GM18502 (cell line): Measurements from ENCODE around the gene MAST3.

Experiments used
- ATAC-seq: cut with Tn5 transposase; IDR thresholded peaks from one replicate; pipeline ENCODE4 v1.9.1; 2021; ENCODE audit warnings: mild to moderate bottlenecking; ENCODE audit not compliant: unreplicated experiment, poor library complexity

Gene MAST3

GRCh38 chr19:18109733-18110608, 12.4 kb downstream of the MAST3 start:
- no peak for ATAC-seq

- ATAC-seq = no peak
Measured at GRCh38 chr19:18110609-18111232, 13.1 kb downstream of the MAST3 start.

DNA sequence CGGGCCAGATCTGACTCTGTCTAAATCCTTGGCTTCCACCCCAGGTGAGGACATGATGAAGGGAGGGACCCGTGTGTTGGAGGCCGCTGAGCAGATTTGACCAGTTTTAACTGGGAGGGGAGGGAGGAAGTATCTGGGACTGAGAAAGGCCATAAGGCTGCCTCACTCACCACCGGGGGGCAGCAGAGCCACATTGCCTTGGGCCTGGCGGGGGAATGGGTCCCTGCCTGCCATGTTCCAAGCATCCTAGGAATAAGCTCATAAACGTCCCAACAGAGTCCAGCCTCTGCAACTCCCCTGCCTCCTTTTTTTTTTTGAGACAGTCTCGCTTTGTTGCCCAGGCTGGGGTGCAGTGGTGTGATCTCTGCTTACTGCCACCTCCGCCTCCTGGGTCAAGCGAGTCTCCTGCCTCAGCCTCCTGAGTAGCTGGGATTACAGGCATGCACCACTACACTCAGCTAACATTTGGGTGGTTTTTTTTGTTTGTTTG, 15.5 kb downstream of the MAST3 start:
- no peak for ATAC-seq

DNA sequence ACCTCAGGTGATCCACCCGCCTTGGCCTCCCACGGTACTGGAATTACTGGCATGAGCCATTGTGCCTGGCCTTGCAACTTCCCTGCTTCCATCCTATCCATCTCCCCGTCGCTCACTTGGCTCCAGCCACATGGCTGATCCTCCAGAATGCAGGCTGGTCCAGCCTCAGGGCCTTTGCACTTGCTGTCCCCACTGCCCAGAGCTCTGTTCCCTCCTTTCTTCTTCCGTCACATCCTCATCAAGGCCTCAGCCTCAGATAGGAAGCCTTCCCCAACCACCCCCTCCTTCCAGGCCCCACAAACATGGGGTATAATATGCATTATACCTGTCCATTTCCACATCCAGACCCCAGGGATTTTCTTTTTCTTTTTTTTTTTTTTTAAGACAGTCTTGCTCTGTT, 16.2 kb downstream of the MAST3 start:
- no peak for ATAC-seq

GRCh38 chr19:18114483-18114882, 16.9 kb downstream of the MAST3 start:
- no peak for ATAC-seq

- no peak for ATAC-seq
Measured at GRCh38 chr19:18117364-18117691, 19.8 kb downstream of the MAST3 start.

- ATAC-seq = peak; percentile 89
Measured at GRCh38 chr19:18117692-18118378, 20.3 kb downstream of the MAST3 start.

- ATAC-seq = no peak
Measured at GRCh38 chr19:18118420-18119012, 20.9 kb downstream of the MAST3 start.

GRCh38 chr19:18119013-18119716, 21.6 kb downstream of the MAST3 start:
- ATAC-seq = no peak

GRCh38 chr19:18119717-18120105, 22.1 kb downstream of the MAST3 start:
- ATAC-seq = no peak

DNA sequence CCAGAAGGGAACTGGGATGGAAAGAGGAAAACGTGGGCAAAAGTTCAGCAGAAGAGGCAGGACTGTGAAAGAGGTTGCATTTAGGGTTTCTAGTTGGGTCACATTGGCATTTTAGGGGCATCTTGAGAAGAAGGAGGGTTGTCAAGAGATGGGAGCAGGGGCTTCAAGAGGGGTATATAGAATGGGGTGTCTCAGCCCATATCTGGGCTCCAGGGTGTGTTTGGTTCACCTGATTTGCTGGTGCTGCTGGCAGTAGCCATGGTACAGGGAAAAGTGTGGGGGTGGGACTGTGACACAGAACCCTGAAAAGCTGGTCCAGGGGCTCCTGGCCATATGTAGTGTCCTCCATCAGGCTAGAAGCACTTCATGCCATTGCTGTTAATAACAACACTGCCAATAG, 22.5 kb downstream of the MAST3 start:
- ATAC-seq = no peak

DNA sequence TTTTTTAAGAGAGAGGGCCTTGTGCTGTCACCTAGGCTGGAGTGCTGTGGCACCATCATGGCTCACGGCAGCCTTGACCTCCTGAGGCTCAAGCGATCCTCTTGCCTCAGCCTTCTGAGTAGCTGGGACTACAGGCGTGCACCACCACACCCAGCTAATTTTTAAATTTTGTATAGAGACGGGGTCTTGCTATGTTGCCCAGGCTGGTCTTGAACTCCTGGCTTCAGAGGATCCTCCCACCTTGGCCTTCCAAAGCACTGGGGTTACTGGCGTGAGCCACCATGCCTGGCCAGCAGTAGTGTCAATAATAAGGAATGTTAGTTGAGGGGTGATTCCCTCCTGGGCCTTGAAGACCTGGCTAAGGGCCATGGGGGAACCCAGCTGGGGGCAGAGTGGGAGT, 23.6 kb downstream of the MAST3 start:
- ATAC-seq = no peak

DNA sequence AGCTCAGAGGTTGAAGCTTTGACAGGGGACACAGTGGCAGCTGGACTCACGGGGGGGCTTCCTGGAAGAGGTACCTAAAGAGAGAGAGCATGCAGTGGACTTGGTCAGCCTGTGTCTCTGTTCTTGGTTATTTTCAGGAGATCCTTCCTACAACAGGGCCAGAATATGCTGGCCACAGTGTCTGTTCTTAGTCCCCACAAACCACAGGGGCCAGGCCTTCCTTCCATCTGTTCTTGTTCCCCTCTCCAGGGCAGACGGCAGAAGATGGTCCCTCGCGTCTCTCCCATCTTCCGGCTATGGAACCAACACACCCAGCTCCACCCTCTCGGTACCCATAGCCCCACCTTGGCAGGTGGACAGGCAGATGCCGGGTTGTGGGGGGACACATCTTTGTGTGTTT, 24.8 kb downstream of the MAST3 start:
- no peak for ATAC-seq

- ATAC-seq = no peak
Measured at GRCh38 chr19:18122860-18123795, 25.6 kb downstream of the MAST3 start.

GRCh38 chr19:18123819-18124218, 26.2 kb downstream of the MAST3 start:
- ATAC-seq = no peak

- ATAC-seq = no peak
Measured at GRCh38 chr19:18126097-18126496, 28.5 kb downstream of the MAST3 start.

DNA sequence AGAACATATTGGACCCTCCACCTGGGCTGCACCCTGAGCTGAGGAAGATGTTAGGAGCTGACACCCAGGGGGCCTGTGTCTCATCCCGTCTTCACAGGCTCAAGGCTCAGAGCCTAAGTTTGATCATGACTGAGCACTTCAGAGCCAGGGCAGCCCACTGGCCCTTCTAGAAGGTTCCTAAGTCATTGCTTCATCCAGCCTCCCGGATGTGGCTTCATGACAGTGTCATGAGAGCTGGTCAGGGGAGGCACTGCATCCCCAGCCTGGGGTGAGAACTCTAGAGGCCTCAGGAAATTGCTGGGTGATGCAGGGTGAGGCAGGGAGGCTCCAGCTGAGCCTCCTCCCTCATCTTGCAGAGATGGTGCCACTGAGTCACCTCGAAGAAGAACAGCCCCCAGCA, 30.5 kb downstream of the MAST3 start:
- ATAC-seq = no peak

DNA sequence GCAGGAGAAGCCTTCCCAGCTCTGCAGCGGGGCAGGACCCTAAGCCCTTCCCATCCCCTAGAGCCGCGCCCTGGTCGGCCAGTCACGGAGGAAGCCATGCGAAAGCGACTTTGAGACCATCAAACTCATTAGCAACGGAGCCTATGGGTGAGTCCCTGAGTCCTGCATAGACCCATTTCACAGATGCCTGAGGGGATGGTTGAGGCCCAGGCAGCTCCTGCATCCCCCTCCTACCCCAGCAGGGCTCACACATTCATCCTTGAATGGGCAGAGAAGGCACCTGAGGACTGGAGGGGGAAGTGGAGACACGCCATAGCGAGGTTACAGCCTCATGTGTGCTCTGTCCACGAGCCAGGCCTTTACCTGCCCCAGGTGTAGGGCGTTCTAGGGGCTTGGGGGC, 31.2 kb downstream of the MAST3 start:
- ATAC-seq = no peak

DNA sequence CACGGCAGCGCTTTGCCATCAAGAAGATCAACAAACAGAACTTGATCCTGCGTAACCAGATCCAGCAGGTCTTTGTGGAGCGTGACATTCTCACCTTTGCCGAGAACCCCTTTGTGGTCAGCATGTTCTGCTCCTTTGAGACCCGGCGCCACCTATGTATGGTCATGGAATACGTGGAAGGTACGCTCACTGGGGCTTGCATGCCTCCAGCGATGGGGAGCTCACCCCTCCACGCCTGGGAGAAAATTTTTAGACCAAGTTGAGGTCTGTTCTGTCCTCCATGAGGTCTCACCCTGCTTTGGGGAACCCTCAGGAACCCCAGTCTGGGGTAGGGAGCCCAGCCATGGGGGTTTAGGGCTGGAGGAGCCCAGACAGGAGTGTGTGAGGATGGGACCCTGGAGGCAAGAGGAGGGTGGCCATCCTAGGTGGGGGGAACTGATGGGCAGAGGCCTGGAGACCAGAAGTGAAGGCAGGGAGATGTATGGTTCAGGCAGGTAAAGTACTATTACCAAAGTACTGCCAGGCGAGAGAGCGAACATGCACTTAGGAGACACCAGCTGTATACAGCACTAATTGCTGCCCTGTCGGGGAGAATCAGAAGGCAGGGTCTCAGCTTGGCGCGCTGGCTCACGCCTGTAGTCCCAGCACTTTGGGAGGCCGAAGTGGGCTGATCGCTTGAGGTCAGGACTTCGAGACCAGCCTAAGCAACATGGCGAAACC, 33.1 kb downstream of the MAST3 start:
- ATAC-seq = no peak
